Chondrocyte (in vitro differentiated cells): Measurements from ENCODE around the gene HCK. TPM values are rescaled to one million over a fixed set of nuclear protein-coding genes. Genes with fewer than 3 reads are reported as not detected.

ENCODE experiments used
- DNase-seq: peaks from one replicate; pipeline ENCODE4 v3.0.0; 2021; ENCODE audit warnings: mixed read lengths, low spot score
- H3K27ac Mint-ChIP-seq: one replicate; pipeline ENCODE4 v1.8.0; 2021; ENCODE audit warnings: mild to moderate bottlenecking, moderate library complexity, mixed read lengths; ENCODE audit not compliant: unreplicated experiment
- H3K27me3 Mint-ChIP-seq: 2 replicates; pipeline ENCODE4 v1.8.0; 2021; ENCODE audit warnings: low read depth, mixed read lengths
- H3K36me3 Mint-ChIP-seq: 2 replicates; pipeline ENCODE4 v1.8.0; 2021; ENCODE audit warnings: low read depth, mixed read lengths
- H3K4me1 Mint-ChIP-seq: 2 replicates; pipeline ENCODE4 v1.8.0; 2021; ENCODE audit warnings: low read depth, mild to moderate bottlenecking, mixed read lengths
- H3K4me3 Mint-ChIP-seq: one replicate; pipeline ENCODE4 v1.8.0; 2021; ENCODE audit warnings: mild to moderate bottlenecking, moderate library complexity, mixed read lengths; ENCODE audit not compliant: unreplicated experiment
- H3K9me3 Mint-ChIP-seq: 2 replicates; pipeline ENCODE4 v1.8.0; 2021; ENCODE audit warnings: low read depth, mixed read lengths
- total RNA-seq: library from RNA; stranded (reverse); gene quantifications from 3 replicates; pipeline ENCODE4 v1.2.1, GENCODE V29; 2021
- TF ChIP-seq, protein P1 (sequence below): fragments of 200-600 bp; sonication (generic); IDR thresholded peaks from 2 replicates; pipeline ENCODE4 v1.5.0; 2021; ENCODE audit warnings: antibody characterized with exemption, mild to moderate bottlenecking, moderate library complexity

Gene HCK
- total RNA-seq, 1 donor from 2014 or later: not detected

- H3K4me1 Mint-ChIP-seq: peaks cover 18% of the 10 kb centered on the region
- H3K36me3 Mint-ChIP-seq: no peaks in the 10 kb centered on the region
- no peak overlapping the region for H3K4me3 Mint-ChIP-seq
- DNase-seq: no peak
- no peak overlapping the region for H3K27ac Mint-ChIP-seq
- no peaks in the 10 kb centered on the region for H3K9me3 Mint-ChIP-seq
- TF ChIP-seq, protein P1, sequence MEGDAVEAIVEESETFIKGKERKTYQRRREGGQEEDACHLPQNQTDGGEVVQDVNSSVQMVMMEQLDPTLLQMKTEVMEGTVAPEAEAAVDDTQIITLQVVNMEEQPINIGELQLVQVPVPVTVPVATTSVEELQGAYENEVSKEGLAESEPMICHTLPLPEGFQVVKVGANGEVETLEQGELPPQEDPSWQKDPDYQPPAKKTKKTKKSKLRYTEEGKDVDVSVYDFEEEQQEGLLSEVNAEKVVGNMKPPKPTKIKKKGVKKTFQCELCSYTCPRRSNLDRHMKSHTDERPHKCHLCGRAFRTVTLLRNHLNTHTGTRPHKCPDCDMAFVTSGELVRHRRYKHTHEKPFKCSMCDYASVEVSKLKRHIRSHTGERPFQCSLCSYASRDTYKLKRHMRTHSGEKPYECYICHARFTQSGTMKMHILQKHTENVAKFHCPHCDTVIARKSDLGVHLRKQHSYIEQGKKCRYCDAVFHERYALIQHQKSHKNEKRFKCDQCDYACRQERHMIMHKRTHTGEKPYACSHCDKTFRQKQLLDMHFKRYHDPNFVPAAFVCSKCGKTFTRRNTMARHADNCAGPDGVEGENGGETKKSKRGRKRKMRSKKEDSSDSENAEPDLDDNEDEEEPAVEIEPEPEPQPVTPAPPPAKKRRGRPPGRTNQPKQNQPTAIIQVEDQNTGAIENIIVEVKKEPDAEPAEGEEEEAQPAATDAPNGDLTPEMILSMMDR: no peak
- peaks cover 14% of the 10 kb centered on the region for H3K27me3 Mint-ChIP-seq
Measured at GRCh38 chr20:32070690-32071213, 18.7 kb downstream of the HCK start.

DNA sequence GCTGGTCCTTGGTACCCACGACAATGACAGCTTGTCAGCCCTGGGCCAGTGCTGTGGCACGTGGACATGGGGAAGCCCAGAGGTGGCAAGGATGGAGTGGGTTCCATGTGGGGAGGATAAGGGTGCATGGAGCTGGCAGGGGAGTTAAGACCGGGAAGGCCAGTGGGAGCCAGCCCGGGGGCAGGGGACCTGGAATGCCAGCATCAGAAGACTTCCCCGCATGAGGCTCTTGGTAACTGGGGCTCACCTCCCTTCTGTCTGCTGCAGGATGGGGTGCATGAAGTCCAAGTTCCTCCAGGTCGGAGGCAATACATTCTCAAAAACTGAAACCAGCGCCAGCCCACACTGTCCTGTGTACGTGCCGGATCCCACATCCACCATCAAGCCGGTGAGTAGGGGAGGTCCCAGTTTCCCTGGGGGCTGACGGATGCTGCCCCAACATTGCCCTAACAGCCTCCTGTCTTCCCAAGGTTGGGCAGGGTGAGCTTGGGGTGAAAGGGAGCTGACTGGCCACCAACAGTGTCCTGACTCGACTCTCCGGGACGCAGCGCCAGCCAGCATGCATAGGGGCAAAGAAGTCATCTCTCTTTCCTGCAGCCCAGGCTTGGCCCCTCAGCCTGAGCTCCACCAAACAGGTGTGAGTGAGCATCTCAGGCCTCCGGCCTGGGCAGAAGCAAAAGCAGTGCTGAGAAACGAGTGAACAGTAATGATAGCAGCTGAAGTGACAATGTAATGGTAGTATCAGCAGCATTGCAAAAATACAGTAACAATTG lies 19.5 kb downstream of the HCK start:
- Mint-ChIP-seq H3K27ac (no peak overlapping the region), H3K27me3 (peaks cover 15% of the 10 kb centered on the region), H3K4me3 (no peak overlapping the region), H3K4me1 (peaks cover 18% of the 10 kb centered on the region), H3K9me3 (no peaks in the 10 kb centered on the region), H3K36me3 (peaks cover 1% of the 10 kb centered on the region)
- no peak for DNase-seq
- TF ChIP-seq, protein P1: no peak

GRCh38 chr20:32072168-32072750 lies 20.2 kb downstream of the HCK start:
- H3K9me3 Mint-ChIP-seq: no peaks in the 10 kb centered on the region
- H3K4me3 Mint-ChIP-seq: no peak overlapping the region
- H3K27me3 Mint-ChIP-seq: peaks cover 17% of the 10 kb centered on the region
- peaks cover 1% of the 10 kb centered on the region for H3K36me3 Mint-ChIP-seq
- TF ChIP-seq, protein P1: no peak
- DNase-seq: no peak
- peaks cover 12% of the 10 kb centered on the region for H3K4me1 Mint-ChIP-seq
- peak overlapping the region; percentile 61 for H3K27ac Mint-ChIP-seq

GRCh38 chr20:32075534-32075933 lies 23.5 kb downstream of the HCK start:
- H3K4me1 Mint-ChIP-seq: peaks cover 3% of the 10 kb centered on the region
- TF ChIP-seq, protein P1: no peak
- H3K36me3 Mint-ChIP-seq: peaks cover 1% of the 10 kb centered on the region
- no peak overlapping the region for H3K4me3 Mint-ChIP-seq
- peaks cover 25% of the 10 kb centered on the region for H3K27me3 Mint-ChIP-seq
- H3K27ac Mint-ChIP-seq: no peak overlapping the region
- no peak for DNase-seq
- H3K9me3 Mint-ChIP-seq: no peaks in the 10 kb centered on the region

DNA sequence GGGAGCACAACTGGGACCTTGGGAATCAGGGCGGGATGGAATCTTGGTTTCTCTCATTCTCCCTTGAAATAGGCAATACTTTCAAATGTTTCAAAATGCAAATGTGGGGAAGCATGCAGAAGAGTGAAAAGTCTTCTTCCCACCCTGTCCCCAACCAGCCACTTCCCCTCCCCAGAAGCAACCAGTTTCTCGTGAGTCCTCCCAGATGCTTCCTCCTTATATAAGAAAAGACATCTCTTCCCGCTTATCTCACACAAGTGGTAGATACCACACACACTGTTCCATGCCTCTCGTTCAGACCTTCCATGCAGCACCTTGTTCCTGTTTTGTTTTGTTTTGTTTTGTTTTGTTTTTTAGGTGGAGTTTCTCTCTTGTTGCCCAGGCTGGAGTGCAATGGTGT lies 25.1 kb downstream of the HCK start:
- Mint-ChIP-seq H3K36me3 (peaks cover 1% of the 10 kb centered on the region), H3K4me3 (no peak overlapping the region), H3K27me3 (peaks cover 35% of the 10 kb centered on the region), H3K27ac (no peak overlapping the region), H3K9me3 (no peaks in the 10 kb centered on the region), H3K4me1 (peaks cover 3% of the 10 kb centered on the region)
- no peak for DNase-seq
- TF ChIP-seq, protein P1: no peak
